ENCODE data around the gene SLC5A8. TPM values are rescaled to one million over a fixed set of nuclear protein-coding genes. Genes with fewer than 3 reads are reported as not detected.
"Not testable (repeated sequence)": the region's sequence is repeated elsewhere in the genome, so short reads cannot be mapped to it uniquely, and the experiment has no call there.

SLC5A8 gene
- polyA plus RNA-seq, 1 donor = 0.22 TPM

GRCh38 chr12:101173197-101173749 lies 36.8 kb downstream of the SLC5A8 start:
- H3K9me3 ChIP-seq (ENCODE audit: control insufficient read depth, low read depth, low read length) = peaks cover 6% of the 10 kb centered on the region
- peaks cover 14% of the 10 kb centered on the region for H3K4me1 ChIP-seq (ENCODE audit: control insufficient read depth, insufficient read depth, low read length)
- H3K27me3 ChIP-seq (ENCODE audit: control insufficient read depth, insufficient read depth, low read length) = no peaks in the 10 kb centered on the region
- peak overlapping the region; percentile 81 for H3K27ac ChIP-seq (ENCODE audit: low read length)
- no peak overlapping the region for H3K4me3 ChIP-seq (ENCODE audit: low read length)
- peak; percentile 2 to 22 for DNase-seq
- no CpG with 5 or more reads among the region's 7 CpGs for WGBS (ENCODE audit: insufficient coverage, low lambda C conversion rate)
- H3K36me3 ChIP-seq (ENCODE audit: control insufficient read depth, insufficient read depth, low read length) = no peaks in the 10 kb centered on the region

- DNase-seq = peak; percentile 9 to 18
- Histone ChIP-seq H3K9me3 (ENCODE audit: control insufficient read depth, low read depth, low read length) (peaks cover 6% of the 10 kb centered on the region), H3K27me3 (ENCODE audit: control insufficient read depth, insufficient read depth, low read length) (no peaks in the 10 kb centered on the region), H3K36me3 (ENCODE audit: control insufficient read depth, insufficient read depth, low read length) (no peaks in the 10 kb centered on the region), H3K4me1 (ENCODE audit: control insufficient read depth, insufficient read depth, low read length) (peaks cover 14% of the 10 kb centered on the region), H3K4me3 (ENCODE audit: low read length) (no peak overlapping the region), H3K27ac (ENCODE audit: low read length) (no peak overlapping the region)
- WGBS (ENCODE audit: insufficient coverage, low lambda C conversion rate) = no CpG with 5 or more reads among the region's 5 CpGs
Observed at GRCh38 chr12:101172316-101172715, 37.7 kb downstream of the SLC5A8 start.

- no peaks in the 10 kb centered on the region for H3K36me3 ChIP-seq (ENCODE audit: control insufficient read depth, insufficient read depth, low read length)
- no peaks in the 10 kb centered on the region for H3K9me3 ChIP-seq (ENCODE audit: control insufficient read depth, low read depth, low read length)
- peaks cover 4% of the 10 kb centered on the region for H3K27me3 ChIP-seq (ENCODE audit: control insufficient read depth, insufficient read depth, low read length)
- H3K4me1 ChIP-seq (ENCODE audit: control insufficient read depth, insufficient read depth, low read length) = peaks cover 3% of the 10 kb centered on the region
- no peak overlapping the region for H3K4me3 ChIP-seq (ENCODE audit: low read length)
- no peak for DNase-seq
- WGBS (ENCODE audit: insufficient coverage, low lambda C conversion rate) = 100% methylated on average over 2 of the region's 5 CpGs
- no peak overlapping the region for H3K27ac ChIP-seq (ENCODE audit: low read length)
Observed at GRCh38 chr12:101168001-101168400, 42.0 kb downstream of the SLC5A8 start.

- no peak for DNase-seq
- no peaks in the 10 kb centered on the region for H3K9me3 ChIP-seq (ENCODE audit: control insufficient read depth, low read depth, low read length)
- H3K4me1 ChIP-seq (ENCODE audit: control insufficient read depth, insufficient read depth, low read length) = peaks cover 3% of the 10 kb centered on the region
- no peak overlapping the region for H3K27ac ChIP-seq (ENCODE audit: low read length)
- 93% methylated on average over 5 of the region's 5 CpGs for WGBS (ENCODE audit: insufficient coverage, low lambda C conversion rate)
- no peaks in the 10 kb centered on the region for H3K36me3 ChIP-seq (ENCODE audit: control insufficient read depth, insufficient read depth, low read length)
- H3K4me3 ChIP-seq (ENCODE audit: low read length) = no peak overlapping the region
- H3K27me3 ChIP-seq (ENCODE audit: control insufficient read depth, insufficient read depth, low read length) = peaks cover 4% of the 10 kb centered on the region
Observed at GRCh38 chr12:101166866-101167265, 43.2 kb downstream of the SLC5A8 start.

GRCh38 chr12:101165319-101165718 lies 44.7 kb downstream of the SLC5A8 start:
- Histone ChIP-seq H3K9me3 (ENCODE audit: control insufficient read depth, low read depth, low read length) (no peaks in the 10 kb centered on the region), H3K4me1 (ENCODE audit: control insufficient read depth, insufficient read depth, low read length) (peaks cover 3% of the 10 kb centered on the region), H3K27me3 (ENCODE audit: control insufficient read depth, insufficient read depth, low read length) (peaks cover 4% of the 10 kb centered on the region), H3K4me3 (ENCODE audit: low read length) (no peak overlapping the region), H3K36me3 (ENCODE audit: control insufficient read depth, insufficient read depth, low read length) (no peaks in the 10 kb centered on the region), H3K27ac (ENCODE audit: low read length) (no peak overlapping the region)
- 58% methylated on average over 2 of the region's 4 CpGs for WGBS (ENCODE audit: insufficient coverage, low lambda C conversion rate)
- no peak for DNase-seq

- WGBS (ENCODE audit: insufficient coverage, low lambda C conversion rate) = no CpG with 5 or more reads among the region's 35 CpGs
- not testable (repeated sequence) for H3K4me1 ChIP-seq (ENCODE audit: control insufficient read depth, insufficient read depth, low read length); H3K9me3 ChIP-seq (ENCODE audit: control insufficient read depth, low read depth, low read length)
Observed at GRCh38 chr12:101145777-101146431, 64.1 kb downstream of the SLC5A8 start.

GRCh38 chr12:101127521-101128219 lies 82.4 kb downstream of the SLC5A8 start:
- Histone ChIP-seq H3K27ac (ENCODE audit: low read length) (no peak overlapping the region), H3K36me3 (ENCODE audit: control insufficient read depth, insufficient read depth, low read length) (no peaks in the 10 kb centered on the region), H3K9me3 (ENCODE audit: control insufficient read depth, low read depth, low read length) (no peaks in the 10 kb centered on the region), H3K27me3 (ENCODE audit: control insufficient read depth, insufficient read depth, low read length) (no peaks in the 10 kb centered on the region), H3K4me3 (ENCODE audit: low read length) (no peak overlapping the region), H3K4me1 (ENCODE audit: control insufficient read depth, insufficient read depth, low read length) (no peaks in the 10 kb centered on the region)
- WGBS (ENCODE audit: insufficient coverage, low lambda C conversion rate) = 90% methylated on average over 2 of the region's 6 CpGs
- no peak for DNase-seq

More at GRCh38 chr12:101145777-101146431, 64.1 kb downstream of the SLC5A8 start:
- H3K27me3 ChIP-seq (ENCODE audit: control insufficient read depth, insufficient read depth, low read length); H3K27ac ChIP-seq (ENCODE audit: low read length); DNase-seq; H3K4me3 ChIP-seq (ENCODE audit: low read length); H3K36me3 ChIP-seq (ENCODE audit: control insufficient read depth, insufficient read depth, low read length): not testable (repeated sequence)

- H3K27me3 ChIP-seq (ENCODE audit: control insufficient read depth, insufficient read depth, low read length) = no peaks in the 10 kb centered on the region
- WGBS (ENCODE audit: insufficient coverage, low lambda C conversion rate) = 67% methylated on average over 1 of the region's 2 CpGs
- no peak for DNase-seq
- H3K4me1 ChIP-seq (ENCODE audit: control insufficient read depth, insufficient read depth, low read length) = no peaks in the 10 kb centered on the region
- H3K4me3 ChIP-seq (ENCODE audit: low read length) = no peak overlapping the region
- no peaks in the 10 kb centered on the region for H3K36me3 ChIP-seq (ENCODE audit: control insufficient read depth, insufficient read depth, low read length)
- H3K9me3 ChIP-seq (ENCODE audit: control insufficient read depth, low read depth, low read length) = no peaks in the 10 kb centered on the region
- no peak overlapping the region for H3K27ac ChIP-seq (ENCODE audit: low read length)
Observed at GRCh38 chr12:101117842-101118241, 92.2 kb downstream of the SLC5A8 start.

GRCh38 chr12:101116911-101117310 lies 93.1 kb downstream of the SLC5A8 start:
- no peaks in the 10 kb centered on the region for H3K4me1 ChIP-seq (ENCODE audit: control insufficient read depth, insufficient read depth, low read length)
- no peaks in the 10 kb centered on the region for H3K9me3 ChIP-seq (ENCODE audit: control insufficient read depth, low read depth, low read length)
- WGBS (ENCODE audit: insufficient coverage, low lambda C conversion rate) = 100% methylated on average over 3 of the region's 4 CpGs
- no peaks in the 10 kb centered on the region for H3K27me3 ChIP-seq (ENCODE audit: control insufficient read depth, insufficient read depth, low read length)
- H3K4me3 ChIP-seq (ENCODE audit: low read length) = no peak overlapping the region
- no peak for DNase-seq
- H3K36me3 ChIP-seq (ENCODE audit: control insufficient read depth, insufficient read depth, low read length) = no peaks in the 10 kb centered on the region
- H3K27ac ChIP-seq (ENCODE audit: low read length) = no peak overlapping the region

- Histone ChIP-seq H3K27me3 (ENCODE audit: control insufficient read depth, insufficient read depth, low read length) (no peaks in the 10 kb centered on the region), H3K27ac (ENCODE audit: low read length) (no peak overlapping the region), H3K36me3 (ENCODE audit: control insufficient read depth, insufficient read depth, low read length) (no peaks in the 10 kb centered on the region), H3K4me3 (ENCODE audit: low read length) (no peak overlapping the region), H3K9me3 (ENCODE audit: control insufficient read depth, low read depth, low read length) (no peaks in the 10 kb centered on the region), H3K4me1 (ENCODE audit: control insufficient read depth, insufficient read depth, low read length) (no peaks in the 10 kb centered on the region)
- no CpG with 5 or more reads among the region's 2 CpGs for WGBS (ENCODE audit: insufficient coverage, low lambda C conversion rate)
- DNase-seq = no peak
Observed at GRCh38 chr12:101115326-101115725, 94.7 kb downstream of the SLC5A8 start.

All from large intestine (tissue), 3 donors.